GM12875 (cell line): ENCODE results near the gene ZNF398.

ENCODE experiments used
- H3K4me3 ChIP-seq: one replicate; pipeline ENCODE4 v1.5.1; 2011; ENCODE audit warnings: low read depth, low read length, control low read depth
- CTCF ChIP-seq: IDR thresholded peaks from 2 replicates; pipeline ENCODE4 v1.5.1; 2011; ENCODE audit warnings: low read depth, mild to moderate bottlenecking, control low read depth, inconsistent platforms, low read length, moderate library complexity, borderline replicate concordance; ENCODE audit not compliant: insufficient read depth

ZNF398 gene

GRCh38 chr7:149104749-149105148 is 42.5 kb upstream of the ZNF398 start:
- H3K4me3 ChIP-seq: no peak overlapping the region
- TF ChIP-seq CTCF: no peak

GRCh38 chr7:149109969-149110368 is 37.3 kb upstream of the ZNF398 start:
- H3K4me3 ChIP-seq: no peak overlapping the region
- no peak for TF ChIP-seq CTCF

- H3K4me3 ChIP-seq: peak overlapping the region; percentile 100
- no peak for TF ChIP-seq CTCF
Observed at GRCh38 chr7:149125189-149125862, 21.9 kb upstream of the ZNF398 start.

- peak within 1 kb of the TSS; percentile 100 for H3K4me3 ChIP-seq
- TF ChIP-seq CTCF: peak; percentile 93
Observed at GRCh38 chr7:149125863-149126661, 21.2 kb upstream of the ZNF398 start, which contains the start of gene ZNF425. TSS of gene ZNF425 (minus strand) at chr7:149126324. CDS start at chr7:149126213, 111 bp downstream.

- no peak for TF ChIP-seq CTCF
- H3K4me3 ChIP-seq: peak overlapping the region; percentile 100
Observed at GRCh38 chr7:149126662-149127266, 20.5 kb upstream of the ZNF398 start.

- no peak for TF ChIP-seq CTCF
- H3K4me3 ChIP-seq: no peak overlapping the region
Observed at GRCh38 chr7:149130572-149131198, 16.6 kb upstream of the ZNF398 start.
